ENCODE results near the gene C22orf39. TPM values are rescaled to one million over a fixed set of nuclear protein-coding genes. Genes with fewer than 3 reads are reported as not detected.

C22orf39 gene
- total RNA-seq, 6 donors from 2014 or later: 29.1 to 48.6 (median 43.6) TPM

DNA sequence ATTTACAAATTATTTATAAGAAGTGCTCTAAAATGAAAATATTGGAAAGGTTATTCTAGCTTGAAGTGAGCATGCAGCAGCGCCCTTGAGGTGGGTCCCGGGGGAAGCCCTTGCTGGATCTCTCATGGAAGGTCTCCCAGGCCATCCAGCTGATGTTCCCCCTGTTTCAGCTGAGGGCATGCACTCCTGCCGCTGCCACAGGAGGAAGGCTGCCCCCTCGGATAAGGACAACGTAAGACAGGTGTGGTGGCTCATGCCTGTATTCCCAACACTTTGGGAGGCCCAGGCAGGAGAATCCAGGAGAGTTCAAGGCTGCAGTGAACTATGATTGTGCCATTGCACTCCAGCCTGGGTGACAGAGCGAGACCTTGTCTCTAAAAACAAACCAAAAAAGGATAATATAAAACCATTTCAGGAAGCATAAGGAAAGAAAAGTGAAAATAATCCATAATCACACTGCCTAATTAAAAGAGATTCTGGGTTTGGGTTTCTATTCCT lies 47.2 kb upstream of the C22orf39 start:
- no peak for ATAC-seq (ENCODE audit: low FRiP score in 2 of 2)
- Histone ChIP-seq H3K27me3 (no peaks in the 10 kb centered on the region), H3K36me3 (no peaks in the 10 kb centered on the region), H3K4me1 (peaks cover 0 to 2% (median 0%) of the 10 kb centered on the region in 4 donors), H3K4me3 (no peak overlapping the region), H3K27ac (no peak overlapping the region), H3K9me3 (no peaks in the 10 kb centered on the region)
- TF ChIP-seq POLR2AphosphoS5 (IDR thresholded peaks at IDR 0.05): no peak
- no peak for TF ChIP-seq EP300 (IDR thresholded peaks at IDR 0.05)
- TF ChIP-seq POLR2A (IDR thresholded peaks at IDR 0.05): no peak
- TF ChIP-seq, protein P1, sequence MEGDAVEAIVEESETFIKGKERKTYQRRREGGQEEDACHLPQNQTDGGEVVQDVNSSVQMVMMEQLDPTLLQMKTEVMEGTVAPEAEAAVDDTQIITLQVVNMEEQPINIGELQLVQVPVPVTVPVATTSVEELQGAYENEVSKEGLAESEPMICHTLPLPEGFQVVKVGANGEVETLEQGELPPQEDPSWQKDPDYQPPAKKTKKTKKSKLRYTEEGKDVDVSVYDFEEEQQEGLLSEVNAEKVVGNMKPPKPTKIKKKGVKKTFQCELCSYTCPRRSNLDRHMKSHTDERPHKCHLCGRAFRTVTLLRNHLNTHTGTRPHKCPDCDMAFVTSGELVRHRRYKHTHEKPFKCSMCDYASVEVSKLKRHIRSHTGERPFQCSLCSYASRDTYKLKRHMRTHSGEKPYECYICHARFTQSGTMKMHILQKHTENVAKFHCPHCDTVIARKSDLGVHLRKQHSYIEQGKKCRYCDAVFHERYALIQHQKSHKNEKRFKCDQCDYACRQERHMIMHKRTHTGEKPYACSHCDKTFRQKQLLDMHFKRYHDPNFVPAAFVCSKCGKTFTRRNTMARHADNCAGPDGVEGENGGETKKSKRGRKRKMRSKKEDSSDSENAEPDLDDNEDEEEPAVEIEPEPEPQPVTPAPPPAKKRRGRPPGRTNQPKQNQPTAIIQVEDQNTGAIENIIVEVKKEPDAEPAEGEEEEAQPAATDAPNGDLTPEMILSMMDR (IDR thresholded peaks at IDR 0.05): no peak
- DNase-seq: no peak
- 93 to 95% methylated on average over 6 of the region's 6 CpGs for WGBS, 2 donors

DNA sequence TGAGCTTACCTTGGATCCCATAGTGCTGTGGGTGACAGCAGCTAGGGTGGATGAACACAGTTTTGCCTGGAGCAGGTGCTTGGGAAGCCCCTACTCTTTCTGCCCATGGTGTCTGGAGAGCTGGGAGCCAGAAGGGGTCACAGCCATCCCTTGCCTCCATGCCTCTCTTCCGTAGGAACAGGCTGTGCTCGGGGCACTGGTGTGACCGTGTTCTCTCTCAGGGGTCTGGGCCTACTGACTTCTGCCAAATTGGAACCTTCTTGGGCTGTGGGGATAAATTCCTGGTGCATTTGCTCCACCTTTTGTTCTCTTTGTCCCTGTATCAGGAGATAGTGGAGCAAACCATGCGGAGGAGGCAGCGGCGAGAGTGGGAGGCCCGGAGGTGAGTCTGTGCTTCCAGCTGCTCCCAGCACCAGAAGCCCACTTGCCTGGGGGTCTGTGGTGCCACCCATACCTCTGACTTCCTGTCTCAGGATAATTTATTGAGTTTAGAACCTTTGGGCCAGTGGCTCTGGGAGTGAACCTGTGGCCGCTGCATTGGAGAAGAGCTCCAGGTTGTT lies 46.6 kb upstream of the C22orf39 start:
- no peak for ATAC-seq (ENCODE audit: low FRiP score in 2 of 2)
- TF ChIP-seq POLR2A (IDR thresholded peaks at IDR 0.05): no peak
- TF ChIP-seq EP300 (IDR thresholded peaks at IDR 0.05): no peak
- TF ChIP-seq POLR2AphosphoS5 (IDR thresholded peaks at IDR 0.05): no peak
- TF ChIP-seq, protein P1 (IDR thresholded peaks at IDR 0.05): no peak
- no peaks in the 10 kb centered on the region for H3K9me3 ChIP-seq

DNA sequence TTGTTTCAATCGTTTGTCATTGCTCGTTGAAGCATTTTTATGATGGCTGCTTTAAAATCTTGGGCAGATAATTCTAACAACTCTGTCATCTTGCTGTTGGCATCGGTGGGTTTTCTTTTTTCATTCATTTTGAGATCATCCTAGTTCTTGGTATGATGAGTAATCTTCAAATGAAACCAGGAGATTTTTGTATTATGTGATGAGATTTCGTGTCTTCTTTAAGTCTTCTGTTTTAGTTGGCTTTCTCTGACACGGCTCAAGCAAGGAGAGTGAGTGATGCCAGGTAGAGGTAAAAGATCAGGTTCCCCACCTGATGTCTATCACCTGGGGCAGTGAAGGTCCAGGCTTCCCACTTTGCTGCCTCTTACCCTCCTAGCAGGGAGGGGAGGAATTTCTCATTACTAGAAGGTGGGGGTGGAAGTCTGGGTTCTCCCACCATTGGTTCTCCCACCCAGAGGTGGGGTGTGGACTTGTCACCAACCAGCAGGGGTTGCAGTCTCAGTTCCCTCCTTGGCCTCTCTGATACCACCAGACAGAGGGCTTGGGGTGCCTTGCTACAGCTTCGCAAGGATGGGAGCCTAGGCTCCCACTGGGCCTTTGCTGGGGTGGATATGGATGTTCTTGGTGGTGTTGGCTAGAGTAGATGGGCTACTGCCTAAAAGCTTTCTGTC lies 45.1 kb upstream of the C22orf39 start:
- Histone ChIP-seq H3K36me3 (no peaks in the 10 kb centered on the region), H3K4me3 (no peak overlapping the region), H3K27me3 (no peaks in the 10 kb centered on the region), H3K4me1 (peaks cover 0 to 2% (median 0%) of the 10 kb centered on the region in 4 donors), H3K27ac (no peak overlapping the region), H3K9me3 (no peaks in the 10 kb centered on the region)
- 91 to 93% methylated on average over 6 of the region's 6 CpGs for WGBS, 2 donors
- no peak for ATAC-seq (ENCODE audit: low FRiP score in 2 of 2)
- TF ChIP-seq POLR2AphosphoS5 (IDR thresholded peaks at IDR 0.05) (no peak), POLR2A (IDR thresholded peaks at IDR 0.05) (no peak), EP300 (IDR thresholded peaks at IDR 0.05) (no peak)
- TF ChIP-seq, protein P1 (IDR thresholded peaks at IDR 0.05): no peak
- no peak for DNase-seq

More for the DNA sequence above, 46.6 kb upstream of the C22orf39 start:
- Histone ChIP-seq H3K4me1 (peaks cover 0 to 2% (median 0%) of the 10 kb centered on the region in 4 donors), H3K27me3 (no peaks in the 10 kb centered on the region), H3K4me3 (no peak overlapping the region), H3K36me3 (no peaks in the 10 kb centered on the region), H3K27ac (no peak overlapping the region)
- no peak for DNase-seq
- WGBS, 2 donors: 94% methylated on average over 7 to 8 of the region's 8 CpGs

DNA sequence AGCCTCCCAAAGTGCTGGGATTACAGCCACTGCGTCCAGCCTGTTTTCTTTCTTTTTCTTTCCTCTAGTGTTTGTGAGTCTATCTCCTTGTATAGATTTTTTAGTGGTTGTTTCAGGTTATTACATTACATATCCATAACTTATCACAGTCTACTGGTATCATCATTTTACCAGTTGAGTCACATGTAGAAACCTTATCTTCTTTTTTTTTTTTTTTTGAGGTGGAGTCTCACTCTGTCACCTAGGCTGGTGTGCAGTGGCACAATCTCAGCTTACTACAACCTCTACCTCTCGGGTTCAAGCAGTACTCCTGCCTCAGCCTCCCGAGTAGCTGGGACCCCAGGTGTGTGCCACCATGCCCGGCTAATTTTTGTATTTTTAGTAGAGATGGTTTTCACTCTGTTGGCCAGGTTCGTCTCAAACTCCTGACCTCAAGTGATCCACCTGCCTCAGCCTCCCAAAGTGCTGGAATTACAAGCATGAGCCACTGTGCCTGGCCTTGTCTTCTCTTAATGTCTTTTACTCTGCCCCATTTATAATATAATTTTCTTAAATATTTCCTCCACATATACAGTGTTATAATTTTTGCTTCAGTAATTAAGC lies 43.2 kb upstream of the C22orf39 start:
- DNase-seq: no peak
- no peak for ATAC-seq (ENCODE audit: low FRiP score in 2 of 2)
- Histone ChIP-seq H3K27me3 (no peaks in the 10 kb centered on the region), H3K9me3 (no peaks in the 10 kb centered on the region), H3K27ac (no peak overlapping the region), H3K4me3 (no peak overlapping the region), H3K4me1 (no peaks in the 10 kb centered on the region), H3K36me3 (no peaks in the 10 kb centered on the region)
- TF ChIP-seq POLR2AphosphoS5 (IDR thresholded peaks at IDR 0.05) (no peak), EP300 (IDR thresholded peaks at IDR 0.05) (no peak), POLR2A (IDR thresholded peaks at IDR 0.05) (no peak)
- TF ChIP-seq, protein P1 (IDR thresholded peaks at IDR 0.05): no peak
- 91 to 98% methylated on average over 5 of the region's 5 CpGs for WGBS, 2 donors
